ACC112 (cell line): Measurements from ENCODE around the gene SPTAN1.
"Not testable (repeated sequence)": the region's sequence is repeated elsewhere in the genome, so short reads cannot be mapped to it uniquely, and the experiment has no call there.

Experiments
- H2AFZ ChIP-seq: fragments of 200-600 bp; sonication (generic); one replicate; pipeline ENCODE4 v1.6.0; 2017; ENCODE audit warnings: antibody characterized with exemption, low read length; ENCODE audit not compliant: unreplicated experiment
- H3K27ac ChIP-seq: fragments of 200-600 bp; sonication (generic); 2 replicates; pipeline ENCODE4 v1.5.1; 2014; ENCODE audit warnings: low read depth, mild to moderate bottlenecking, antibody characterized with exemption, low read length, moderate library complexity
- H3K27me3 ChIP-seq: fragments of 200-600 bp; sonication (generic); 2 replicates; pipeline ENCODE4 v1.6.1; 2014; ENCODE audit warnings: mild to moderate bottlenecking, antibody characterized with exemption, low read length, moderate library complexity, mixed read lengths; ENCODE audit not compliant: insufficient read depth
- H3K36me3 ChIP-seq: fragments of 200-600 bp; sonication (generic); 2 replicates; pipeline ENCODE4 v1.6.1; 2016; ENCODE audit warnings: mild to moderate bottlenecking, antibody characterized with exemption, low read length, moderate library complexity, mixed read lengths; ENCODE audit not compliant: insufficient read depth
- H3K4me1 ChIP-seq: fragments of 200-600 bp; sonication (generic); one replicate; pipeline ENCODE4 v1.6.1; 2016; ENCODE audit warnings: low read length, mixed read lengths; ENCODE audit not compliant: insufficient read depth, unreplicated experiment, control insufficient read depth
- H3K4me3 ChIP-seq: fragments of 200-600 bp; sonication (generic); 2 replicates; pipeline ENCODE4 v1.5.1; 2014; ENCODE audit warnings: mild to moderate bottlenecking, low read depth, low read length
- H3K79me2 ChIP-seq: fragments of 200-600 bp; sonication (generic); one replicate; pipeline ENCODE4 v1.6.0; 2016; ENCODE audit warnings: low read length; ENCODE audit not compliant: control insufficient read depth, unreplicated experiment, insufficient read depth

The SPTAN1 gene

GRCh38 chr9:128657796-128658195 is 105.4 kb downstream of the SPTAN1 start:
- Histone ChIP-seq H3K27ac (no peak overlapping the region; the same call in 1 of the 2 replicates), H3K79me2 (no peaks in the 10 kb centered on the region), H3K27me3 (no peaks in the 10 kb centered on the region), H3K4me1 (no peaks in the 10 kb centered on the region), H2AFZ (no peak overlapping the region), H3K4me3 (no peak overlapping the region), H3K36me3 (no peaks in the 10 kb centered on the region)

- not testable (repeated sequence) for H3K4me1 ChIP-seq, H3K4me3 ChIP-seq, H3K27me3 ChIP-seq, H3K27ac ChIP-seq, H2AFZ ChIP-seq, H3K36me3 ChIP-seq, H3K79me2 ChIP-seq
These were observed 114.1 kb downstream of the SPTAN1 start for GRCh38 chr9:128666481-128666941.

- Histone ChIP-seq H3K4me3 (no peak overlapping the region), H3K36me3 (no peaks in the 10 kb centered on the region), H2AFZ (no peak overlapping the region), H3K79me2 (no peaks in the 10 kb centered on the region), H3K27ac (no peak overlapping the region), H3K4me1 (peaks cover 3% of the 10 kb centered on the region), H3K27me3 (no peaks in the 10 kb centered on the region)
These were observed 117.4 kb downstream of the SPTAN1 start for GRCh38 chr9:128669786-128670185.

- H3K4me1 ChIP-seq, result peaks cover 4% of the 10 kb centered on the region
These were observed 123.0 kb downstream of the SPTAN1 start for GRCh38 chr9:128675382-128675781.

DNA sequence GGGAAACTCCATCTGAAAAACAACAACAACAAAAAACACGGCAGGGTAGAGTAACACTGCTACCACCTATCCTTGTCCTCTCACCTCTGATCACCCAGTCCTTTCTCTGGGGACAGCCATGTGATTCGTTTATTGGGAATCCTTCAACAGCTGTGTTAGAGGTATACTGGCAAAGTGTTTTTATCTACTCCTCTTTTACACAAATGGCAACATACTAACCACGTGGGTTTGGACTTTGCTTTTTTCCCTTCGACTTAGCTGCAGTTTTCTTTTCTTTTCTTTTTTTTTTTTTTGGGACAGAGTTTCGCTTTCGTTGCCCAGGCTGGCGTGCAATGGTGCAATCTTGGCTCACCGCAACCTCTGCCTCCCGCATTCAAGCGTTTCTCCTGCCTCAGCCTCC is 125.4 kb downstream of the SPTAN1 start:
- H2AFZ ChIP-seq, result no peak overlapping the region
- H3K4me1 ChIP-seq, result peaks cover 4% of the 10 kb centered on the region
- H3K4me3 ChIP-seq, result no peak overlapping the region
- H3K27me3 ChIP-seq, result no peaks in the 10 kb centered on the region
- no peak overlapping the region for H3K27ac ChIP-seq
- peaks cover 2% of the 10 kb centered on the region; the same call in 1 of the 2 replicates for H3K36me3 ChIP-seq
- H3K79me2 ChIP-seq, result peaks cover 7% of the 10 kb centered on the region

More at GRCh38 chr9:128675382-128675781, 123.0 kb downstream of the SPTAN1 start:
- Histone ChIP-seq H3K27ac (no peak overlapping the region), H2AFZ (no peak overlapping the region), H3K27me3 (no peaks in the 10 kb centered on the region), H3K36me3 (no peaks in the 10 kb centered on the region), H3K79me2 (peaks cover 3% of the 10 kb centered on the region), H3K4me3 (no peak overlapping the region)
